A673 (cell line): Measurements from ENCODE around the gene TIRAP.

Experiments
- EZH2 ChIP-seq: fragments of 200-600 bp; sonication (generic); IDR thresholded peaks from 2 replicates; pipeline ENCODE4 v1.6.1; 2017; ENCODE audit warnings: borderline replicate concordance, low read depth, mild to moderate bottlenecking, mixed read lengths, antibody characterized with exemption, low read length; ENCODE audit not compliant: poor library complexity, severe bottlenecking
- TF ChIP-seq, protein P1 (sequence below): fragments of 300-800, 200-600 bp; sonication (generic); conservative IDR thresholded peaks from 2 replicates; pipeline ENCODE4 v1.5.1; 2017; ENCODE audit warnings: low read depth, mild to moderate bottlenecking, antibody characterized with exemption, low read length, moderate library complexity, mixed read lengths

DNA sequence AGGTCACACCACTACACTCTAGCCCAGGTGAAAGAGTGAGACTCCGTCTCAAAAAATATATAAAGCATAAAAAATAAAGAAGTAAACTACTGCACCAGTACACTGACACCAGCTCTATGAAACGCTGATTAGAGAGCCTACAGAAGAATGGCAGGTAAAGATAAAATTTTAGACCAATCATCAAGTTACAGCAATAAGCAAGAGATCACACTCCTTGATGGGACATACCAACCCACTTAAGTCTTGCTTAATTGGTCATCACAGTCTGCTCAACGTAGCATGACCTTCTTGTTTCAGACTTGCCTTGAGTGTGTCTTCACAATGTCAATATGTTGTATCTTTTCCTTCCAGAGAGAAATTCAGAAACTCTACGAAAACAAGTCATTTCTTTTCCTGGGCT, 26.7 kb upstream of the TIRAP start:
- no peak for TF ChIP-seq EZH2
- TF ChIP-seq, protein P1, sequence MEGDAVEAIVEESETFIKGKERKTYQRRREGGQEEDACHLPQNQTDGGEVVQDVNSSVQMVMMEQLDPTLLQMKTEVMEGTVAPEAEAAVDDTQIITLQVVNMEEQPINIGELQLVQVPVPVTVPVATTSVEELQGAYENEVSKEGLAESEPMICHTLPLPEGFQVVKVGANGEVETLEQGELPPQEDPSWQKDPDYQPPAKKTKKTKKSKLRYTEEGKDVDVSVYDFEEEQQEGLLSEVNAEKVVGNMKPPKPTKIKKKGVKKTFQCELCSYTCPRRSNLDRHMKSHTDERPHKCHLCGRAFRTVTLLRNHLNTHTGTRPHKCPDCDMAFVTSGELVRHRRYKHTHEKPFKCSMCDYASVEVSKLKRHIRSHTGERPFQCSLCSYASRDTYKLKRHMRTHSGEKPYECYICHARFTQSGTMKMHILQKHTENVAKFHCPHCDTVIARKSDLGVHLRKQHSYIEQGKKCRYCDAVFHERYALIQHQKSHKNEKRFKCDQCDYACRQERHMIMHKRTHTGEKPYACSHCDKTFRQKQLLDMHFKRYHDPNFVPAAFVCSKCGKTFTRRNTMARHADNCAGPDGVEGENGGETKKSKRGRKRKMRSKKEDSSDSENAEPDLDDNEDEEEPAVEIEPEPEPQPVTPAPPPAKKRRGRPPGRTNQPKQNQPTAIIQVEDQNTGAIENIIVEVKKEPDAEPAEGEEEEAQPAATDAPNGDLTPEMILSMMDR: no peak
